ENCODE measurements around the gene CD274.
"Not testable (repeated sequence)": the region's sequence is repeated elsewhere in the genome, so short reads cannot be mapped to it uniquely, and the experiment has no call there.

CD274 gene

DNA sequence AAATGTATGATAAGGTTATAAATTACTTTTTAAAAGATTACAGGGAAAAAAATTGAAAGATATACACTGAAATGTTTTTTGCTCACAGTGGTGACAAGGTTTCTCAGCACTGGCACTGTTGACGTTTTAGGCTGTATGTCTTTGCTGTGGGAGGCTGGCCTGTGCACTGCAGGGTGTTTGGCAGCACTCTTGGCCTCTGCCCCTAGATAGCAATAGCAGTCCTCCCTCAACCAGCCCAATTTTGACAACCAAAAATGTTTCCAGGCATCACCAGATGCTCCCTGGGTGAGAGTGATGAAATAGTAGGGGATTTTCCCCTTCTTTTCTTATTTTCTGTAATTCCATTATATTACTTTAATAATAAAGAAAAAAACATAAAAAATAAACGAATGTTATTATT, 3.3 kb downstream of the CD274 start:
- no peaks in the 10 kb centered on the region for H3K9me3 ChIP-seq (ENCODE audit: insufficient read depth, low read length, severe bottlenecking)
- H3K79me2 ChIP-seq (ENCODE audit: insufficient read depth, low read length) = no peaks in the 10 kb centered on the region
- DNase-seq = no peak
- H3K9ac ChIP-seq (ENCODE audit: low read depth, low read length) = no peak overlapping the region
- H3K36me3 ChIP-seq (ENCODE audit: insufficient read depth, low read length) = no peaks in the 10 kb centered on the region
- H3K27ac ChIP-seq (ENCODE audit: low read length) = no peak overlapping the region
- no peak for TF ChIP-seq CTCF (IDR thresholded peaks at IDR 0.05; ENCODE audit: borderline replicate concordance, extremely low read depth, low read length, poor library complexity, severe bottlenecking)
- TF ChIP-seq EZH2 (IDR thresholded peaks at IDR 0.05; ENCODE audit: borderline replicate concordance, low read depth, low read length, severe bottlenecking) = no peak
- H2AFZ ChIP-seq (ENCODE audit: low read depth, low read length) = no peak overlapping the region
- H3K27me3 ChIP-seq (ENCODE audit: insufficient read depth, low read length, poor library complexity) = no peaks in the 10 kb centered on the region
- no peak overlapping the region for H3K4me3 ChIP-seq (ENCODE audit: low read depth in 1 of 2, low read length in 2 of 2)
- ATAC-seq (ENCODE audit: insufficient read depth, low read depth) = no peak
- H3K4me2 ChIP-seq (ENCODE audit: insufficient read depth, low read length) = no peak overlapping the region
- peaks cover 24% of the 10 kb centered on the region for H3K4me1 ChIP-seq (ENCODE audit: insufficient read depth, low read length)
- no peaks in the 10 kb centered on the region for H4K20me1 ChIP-seq (ENCODE audit: insufficient read depth, low read length)

DNA sequence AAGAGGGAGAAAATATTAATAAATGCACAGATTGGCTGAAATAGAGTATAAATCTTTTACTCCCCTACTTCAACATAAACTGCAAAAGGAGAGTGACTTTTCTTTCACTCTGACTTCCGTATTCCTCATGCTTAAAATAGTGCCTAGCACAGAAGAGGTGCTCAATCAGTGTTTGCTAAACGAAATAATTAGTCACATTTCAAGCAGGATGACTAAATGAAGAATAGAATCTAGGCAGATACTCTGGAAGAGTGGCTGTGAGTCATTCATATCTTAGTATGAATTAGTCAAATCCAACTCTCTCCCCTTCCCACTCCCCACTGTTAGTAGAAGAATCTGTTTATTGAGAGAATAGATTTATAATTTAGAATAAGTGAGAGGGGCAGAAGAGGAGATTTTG, 4.8 kb downstream of the CD274 start:
- ATAC-seq (ENCODE audit: insufficient read depth, low read depth) (no peak), DNase-seq (no peak)
- no peaks in the 10 kb centered on the region for H3K9me3 ChIP-seq (ENCODE audit: insufficient read depth, low read length, severe bottlenecking)
- H3K4me2 ChIP-seq (ENCODE audit: insufficient read depth, low read length) = no peak overlapping the region
- TF ChIP-seq EZH2 (IDR thresholded peaks at IDR 0.05; ENCODE audit: borderline replicate concordance, low read depth, low read length, severe bottlenecking) (no peak), CTCF (IDR thresholded peaks at IDR 0.05; ENCODE audit: borderline replicate concordance, extremely low read depth, low read length, poor library complexity, severe bottlenecking) (no peak)
- H3K36me3 ChIP-seq (ENCODE audit: insufficient read depth, low read length) = no peaks in the 10 kb centered on the region
- H3K4me3 ChIP-seq (ENCODE audit: low read depth in 1 of 2, low read length in 2 of 2) = no peak overlapping the region
- no peak overlapping the region for H3K27ac ChIP-seq (ENCODE audit: low read length)
- H3K4me1 ChIP-seq (ENCODE audit: insufficient read depth, low read length) = peaks cover 14% of the 10 kb centered on the region
- no peak overlapping the region for H3K9ac ChIP-seq (ENCODE audit: low read depth, low read length)
- H3K27me3 ChIP-seq (ENCODE audit: insufficient read depth, low read length, poor library complexity) = no peaks in the 10 kb centered on the region
- no peaks in the 10 kb centered on the region for H4K20me1 ChIP-seq (ENCODE audit: insufficient read depth, low read length)
- H2AFZ ChIP-seq (ENCODE audit: low read depth, low read length) = no peak overlapping the region
- H3K79me2 ChIP-seq (ENCODE audit: insufficient read depth, low read length) = no peaks in the 10 kb centered on the region

- Histone ChIP-seq H3K4me2 (ENCODE audit: insufficient read depth, low read length) (no peak overlapping the region), H3K4me3 (ENCODE audit: low read depth in 1 of 2, low read length in 2 of 2) (no peak overlapping the region), H3K4me1 (ENCODE audit: insufficient read depth, low read length) (no peaks in the 10 kb centered on the region), H3K27ac (ENCODE audit: low read length) (no peak overlapping the region), H3K27me3 (ENCODE audit: insufficient read depth, low read length, poor library complexity) (no peaks in the 10 kb centered on the region), H3K9ac (ENCODE audit: low read depth, low read length) (no peak overlapping the region), H2AFZ (ENCODE audit: low read depth, low read length) (no peak overlapping the region), H3K36me3 (ENCODE audit: insufficient read depth, low read length) (no peaks in the 10 kb centered on the region), H3K79me2 (ENCODE audit: insufficient read depth, low read length) (no peaks in the 10 kb centered on the region), H3K9me3 (ENCODE audit: insufficient read depth, low read length, severe bottlenecking) (no peaks in the 10 kb centered on the region), H4K20me1 (ENCODE audit: insufficient read depth, low read length) (no peaks in the 10 kb centered on the region)
- DNase-seq (no peak), ATAC-seq (ENCODE audit: insufficient read depth, low read depth) (no peak)
- TF ChIP-seq EZH2 (IDR thresholded peaks at IDR 0.05; ENCODE audit: borderline replicate concordance, low read depth, low read length, severe bottlenecking) (no peak), CTCF (IDR thresholded peaks at IDR 0.05; ENCODE audit: borderline replicate concordance, extremely low read depth, low read length, poor library complexity, severe bottlenecking) (no peak)
Measured at GRCh38 chr9:5459289-5459829, 9.0 kb downstream of the CD274 start.

GRCh38 chr9:5460157-5460556, 9.8 kb downstream of the CD274 start:
- no peak for ATAC-seq (ENCODE audit: insufficient read depth, low read depth)
- Histone ChIP-seq H3K9ac (ENCODE audit: low read depth, low read length) (no peak overlapping the region), H3K4me3 (ENCODE audit: low read depth in 1 of 2, low read length in 2 of 2) (no peak overlapping the region), H4K20me1 (ENCODE audit: insufficient read depth, low read length) (no peaks in the 10 kb centered on the region), H3K79me2 (ENCODE audit: insufficient read depth, low read length) (no peaks in the 10 kb centered on the region), H2AFZ (ENCODE audit: low read depth, low read length) (no peak overlapping the region), H3K9me3 (ENCODE audit: insufficient read depth, low read length, severe bottlenecking) (no peaks in the 10 kb centered on the region), H3K4me1 (ENCODE audit: insufficient read depth, low read length) (no peaks in the 10 kb centered on the region), H3K4me2 (ENCODE audit: insufficient read depth, low read length) (no peak overlapping the region), H3K27me3 (ENCODE audit: insufficient read depth, low read length, poor library complexity) (no peaks in the 10 kb centered on the region), H3K27ac (ENCODE audit: low read length) (no peak overlapping the region), H3K36me3 (ENCODE audit: insufficient read depth, low read length) (no peaks in the 10 kb centered on the region)
- DNase-seq = no peak
- TF ChIP-seq EZH2 (IDR thresholded peaks at IDR 0.05; ENCODE audit: borderline replicate concordance, low read depth, low read length, severe bottlenecking) (no peak), CTCF (IDR thresholded peaks at IDR 0.05; ENCODE audit: borderline replicate concordance, extremely low read depth, low read length, poor library complexity, severe bottlenecking) (no peak)

GRCh38 chr9:5464831-5465330, 14.5 kb downstream of the CD274 start:
- not testable (repeated sequence) for H3K79me2 ChIP-seq (ENCODE audit: insufficient read depth, low read length); H3K4me3 ChIP-seq (ENCODE audit: low read depth in 1 of 2, low read length in 2 of 2); H3K4me2 ChIP-seq (ENCODE audit: insufficient read depth, low read length); DNase-seq; H3K9ac ChIP-seq (ENCODE audit: low read depth, low read length); H3K9me3 ChIP-seq (ENCODE audit: insufficient read depth, low read length, severe bottlenecking); ATAC-seq (ENCODE audit: insufficient read depth, low read depth); H3K36me3 ChIP-seq (ENCODE audit: insufficient read depth, low read length); H3K27me3 ChIP-seq (ENCODE audit: insufficient read depth, low read length, poor library complexity); H3K27ac ChIP-seq (ENCODE audit: low read length); H2AFZ ChIP-seq (ENCODE audit: low read depth, low read length); H3K4me1 ChIP-seq (ENCODE audit: insufficient read depth, low read length); H4K20me1 ChIP-seq (ENCODE audit: insufficient read depth, low read length)

Measured in DND-41 (cell line).